ENCODE measurements around the gene TXNDC2.
"Not testable (repeated sequence)": the region's sequence is repeated elsewhere in the genome, so short reads cannot be mapped to it uniquely, and the experiment has no call there.

TXNDC2 gene

DNA sequence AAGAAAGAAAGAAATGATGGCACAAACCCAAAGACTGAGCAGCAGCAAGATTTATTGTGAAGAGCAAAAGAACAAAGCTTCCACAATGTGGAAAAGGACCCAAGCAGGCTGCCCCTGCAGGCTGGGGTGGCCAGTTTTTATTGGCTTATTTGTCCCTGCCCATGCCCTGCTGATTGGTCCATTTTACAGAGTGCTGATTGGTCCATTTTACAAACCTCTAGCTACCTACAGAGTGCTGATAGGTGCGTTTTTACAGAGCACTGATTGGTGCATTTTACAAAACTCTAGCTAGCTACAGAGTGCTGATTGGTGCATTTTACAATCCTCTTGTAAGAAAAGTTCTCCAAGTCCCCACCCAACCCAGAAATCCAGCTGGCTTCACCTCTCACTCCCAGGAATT is 26.5 kb downstream of the TXNDC2 start:
- peaks cover 18% of the 10 kb centered on the region for H3K4me1 Mint-ChIP-seq
- not testable (repeated sequence) for DNase-seq (ENCODE audit: low spot score in 2 of 2)

DNA sequence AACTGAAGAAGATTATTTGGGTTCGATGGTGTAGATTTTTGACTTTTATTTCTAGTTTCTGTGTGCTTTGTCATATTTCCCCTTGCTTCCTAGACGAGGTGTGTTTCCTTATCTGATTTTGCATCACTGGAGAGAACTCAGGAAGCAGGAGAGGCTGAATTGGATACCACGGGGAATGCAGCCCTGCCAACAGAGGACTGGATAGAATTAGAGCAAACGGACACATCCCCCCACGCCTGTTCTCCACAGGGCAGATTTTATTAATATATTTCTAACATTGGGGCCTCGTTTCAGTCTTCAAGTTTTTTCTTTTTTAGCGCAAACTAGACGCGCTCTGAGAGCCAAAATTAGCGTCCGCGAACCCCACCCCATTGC is 27.4 kb downstream of the TXNDC2 start:
- Mint-ChIP-seq H3K27ac (ENCODE audit: low read depth) (peak overlapping the region; percentile 89), H3K4me1 (peaks cover 18% of the 10 kb centered on the region), H3K36me3 (ENCODE audit: insufficient read depth) (peaks cover 7% of the 10 kb centered on the region), H3K27me3 (peaks cover 20% of the 10 kb centered on the region), H3K9me3 (no peaks in the 10 kb centered on the region), H3K4me3 (peak overlapping the region; percentile 82)
- ATAC-seq (replicated peaks; ENCODE audit: extremely low read depth, poor library complexity, severe bottlenecking) = no peak
- DNase-seq (ENCODE audit: low spot score in 2 of 2) = no peak

More for the DNA sequence above, 26.5 kb downstream of the TXNDC2 start:
- H3K4me3 Mint-ChIP-seq; H3K36me3 Mint-ChIP-seq (ENCODE audit: insufficient read depth); H3K9me3 Mint-ChIP-seq; H3K27ac Mint-ChIP-seq (ENCODE audit: low read depth); ATAC-seq (replicated peaks; ENCODE audit: extremely low read depth, poor library complexity, severe bottlenecking): not testable (repeated sequence)
- peaks cover 28% of the 10 kb centered on the region for H3K27me3 Mint-ChIP-seq

DNA sequence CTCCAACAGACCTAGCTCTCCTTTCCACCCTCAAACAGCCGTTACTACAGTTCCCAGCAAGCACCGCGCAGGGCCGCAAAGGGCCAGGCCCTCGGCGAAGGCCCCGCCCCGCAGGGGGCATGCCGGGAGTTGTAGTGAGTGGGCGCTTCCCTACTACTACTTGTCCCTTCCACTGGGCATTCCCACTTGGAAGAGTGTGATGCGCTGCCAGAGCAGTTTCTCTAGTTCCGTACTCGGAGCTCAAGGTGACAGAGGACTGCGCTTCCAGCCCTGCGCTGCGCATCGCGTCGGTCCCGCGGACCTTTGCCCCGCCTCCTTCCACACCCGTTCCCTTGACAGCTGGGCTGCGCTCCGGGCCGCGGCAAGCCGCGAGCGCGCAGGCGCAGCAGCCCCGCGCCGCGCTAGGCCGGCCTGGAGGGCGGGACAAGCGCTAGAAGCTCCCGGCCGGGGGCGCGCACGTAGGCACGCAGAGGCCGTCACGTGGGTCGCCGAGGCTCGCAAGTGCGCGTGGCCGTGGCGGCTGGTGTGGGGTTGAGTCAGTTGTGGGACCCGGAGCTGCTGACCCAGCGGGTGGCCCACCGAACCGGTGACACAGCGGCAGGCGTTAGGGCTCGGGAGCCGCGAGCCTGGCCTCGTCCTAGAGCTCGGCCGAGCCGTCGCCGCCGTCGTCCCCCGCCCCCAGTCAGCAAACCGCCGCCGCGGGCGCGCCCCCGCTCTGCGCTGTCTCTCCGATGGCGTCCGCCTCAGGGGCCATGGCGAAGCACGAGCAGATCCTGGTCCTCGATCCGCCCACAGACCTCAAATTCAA is 28.0 kb downstream of the TXNDC2 start, which contains the start of gene VAPA:
Gene VAPA (plus strand): TSS at position 491 of the 808 bp plus-strand sequence. CDS start 241 bp downstream, at position 732.
- ATAC-seq (replicated peaks; ENCODE audit: extremely low read depth, poor library complexity, severe bottlenecking) = peak; percentile 80
- H3K4me3 Mint-ChIP-seq = peak within 1 kb of the TSS; percentile 82
- H3K27me3 Mint-ChIP-seq = peaks cover 14% of the 10 kb centered on the region
- H3K36me3 Mint-ChIP-seq (ENCODE audit: insufficient read depth) = peaks cover 7% of the 10 kb centered on the region
- H3K9me3 Mint-ChIP-seq = no peaks in the 10 kb centered on the region
- peak; percentile 89 for DNase-seq (ENCODE audit: low spot score in 2 of 2)
- H3K4me1 Mint-ChIP-seq = peaks cover 18% of the 10 kb centered on the region
- peak within 1 kb of the TSS; percentile 89 for H3K27ac Mint-ChIP-seq (ENCODE audit: low read depth)

DNA sequence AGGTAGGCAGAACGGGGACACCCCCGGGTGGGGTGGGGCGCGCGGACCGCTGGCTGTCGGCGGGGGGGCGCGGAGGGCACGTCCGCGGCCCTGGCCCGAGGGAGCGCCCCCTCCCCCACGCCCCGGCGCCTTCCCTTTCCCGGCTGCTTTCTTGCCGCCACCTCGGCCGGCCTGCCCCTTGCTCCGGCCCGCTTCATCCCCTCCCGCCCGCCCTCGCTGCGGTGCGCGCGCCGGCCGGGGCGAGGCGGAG is 28.5 kb downstream of the TXNDC2 start:
- H3K27me3 Mint-ChIP-seq = peaks cover 8% of the 10 kb centered on the region
- H3K27ac Mint-ChIP-seq (ENCODE audit: low read depth) = peak overlapping the region; percentile 89
- no peak for ATAC-seq (replicated peaks; ENCODE audit: extremely low read depth, poor library complexity, severe bottlenecking)
- H3K9me3 Mint-ChIP-seq = no peaks in the 10 kb centered on the region
- no peak for DNase-seq (ENCODE audit: low spot score in 2 of 2)
- H3K4me1 Mint-ChIP-seq = peaks cover 18% of the 10 kb centered on the region
- H3K4me3 Mint-ChIP-seq = peak overlapping the region; percentile 82
- peaks cover 7% of the 10 kb centered on the region for H3K36me3 Mint-ChIP-seq (ENCODE audit: insufficient read depth)

DNA sequence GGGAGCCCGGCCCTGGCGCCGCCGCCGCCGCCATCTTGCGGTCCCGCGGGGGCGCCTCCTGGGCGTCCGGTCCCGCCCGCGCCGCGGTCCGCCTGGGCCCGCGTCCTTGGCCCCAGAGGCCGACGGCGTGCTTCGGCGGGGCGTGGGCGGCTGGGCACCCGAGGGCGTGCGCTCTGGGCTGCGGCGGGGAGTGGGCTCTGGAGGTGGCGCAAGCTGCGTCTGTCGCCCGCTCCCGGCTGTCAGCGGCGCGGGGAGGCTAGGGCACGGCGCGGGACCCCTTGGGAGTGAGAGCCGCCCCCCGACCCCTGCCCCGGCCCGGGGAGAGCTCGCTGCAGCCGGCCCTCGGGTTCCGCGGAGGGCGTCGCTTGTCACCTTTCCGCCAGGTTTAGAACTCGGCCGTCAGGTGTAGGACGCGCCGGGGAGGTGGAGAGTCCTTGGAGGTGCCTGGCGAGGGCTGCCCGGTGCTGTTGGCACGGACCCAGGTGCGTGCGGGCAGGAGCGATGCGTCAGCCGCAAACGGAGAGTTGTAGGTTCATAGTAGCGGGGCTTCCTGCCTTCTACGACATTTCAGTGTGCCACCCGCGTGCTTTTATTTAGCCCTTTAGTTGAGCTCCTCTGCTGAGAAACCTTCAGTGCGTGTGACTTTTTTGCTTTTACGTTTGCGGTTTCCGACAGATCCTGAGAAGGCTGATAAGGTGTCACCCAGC is 29.0 kb downstream of the TXNDC2 start:
- Mint-ChIP-seq H3K9me3 (no peaks in the 10 kb centered on the region), H3K27ac (ENCODE audit: low read depth) (peak overlapping the region; percentile 80), H3K27me3 (peaks cover 4% of the 10 kb centered on the region), H3K4me3 (peak overlapping the region; percentile 82), H3K36me3 (ENCODE audit: insufficient read depth) (peaks cover 7% of the 10 kb centered on the region), H3K4me1 (peaks cover 18% of the 10 kb centered on the region)
- DNase-seq (ENCODE audit: low spot score in 2 of 2) (peak; percentile 58 to 66), ATAC-seq (replicated peaks; ENCODE audit: extremely low read depth, poor library complexity, severe bottlenecking) (peak; percentile 33)

DNA sequence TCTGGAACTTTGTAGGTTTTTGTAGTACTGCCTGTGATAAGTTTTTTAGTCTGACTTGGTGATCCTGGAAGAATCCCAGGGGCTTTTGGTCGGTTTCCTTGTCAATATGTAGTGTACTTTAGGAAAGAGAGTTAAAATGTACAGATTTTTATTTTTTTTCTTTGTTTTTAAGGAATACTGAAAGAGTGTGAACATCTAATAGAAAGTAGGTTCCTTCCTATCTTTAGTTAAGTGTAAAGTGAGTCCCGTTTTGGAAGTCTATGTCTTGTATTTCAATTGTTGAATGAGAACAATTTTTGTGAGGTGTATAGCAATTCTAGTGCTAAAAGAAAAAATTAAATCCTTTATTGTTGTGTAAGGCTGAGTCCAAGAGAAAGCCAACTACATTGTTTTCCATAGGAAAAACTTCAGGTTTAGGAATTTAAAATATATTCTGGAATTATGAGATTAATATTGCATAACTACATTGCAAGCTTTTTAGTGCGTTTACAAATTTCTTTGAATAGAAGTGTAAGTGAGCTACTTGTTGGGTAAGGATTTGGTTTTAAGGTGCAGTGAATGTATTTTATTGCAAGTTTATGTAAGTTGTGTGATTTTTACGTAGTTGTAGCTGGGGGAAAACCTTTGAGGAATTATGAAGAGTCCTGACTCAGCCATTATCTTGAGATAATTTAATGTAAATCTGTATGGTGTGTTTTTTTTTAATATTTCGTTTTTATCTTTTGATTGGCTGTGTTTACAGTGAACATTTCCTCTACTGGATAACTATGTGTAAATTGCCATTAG is 29.7 kb downstream of the TXNDC2 start:
- H3K4me3 Mint-ChIP-seq = peak overlapping the region; percentile 82
- no peaks in the 10 kb centered on the region for H3K27me3 Mint-ChIP-seq
- H3K4me1 Mint-ChIP-seq = peaks cover 18% of the 10 kb centered on the region
- peak overlapping the region; percentile 80 for H3K27ac Mint-ChIP-seq (ENCODE audit: low read depth)
- ATAC-seq (replicated peaks; ENCODE audit: extremely low read depth, poor library complexity, severe bottlenecking) = no peak
- no peaks in the 10 kb centered on the region for H3K9me3 Mint-ChIP-seq
- peaks cover 7% of the 10 kb centered on the region for H3K36me3 Mint-ChIP-seq (ENCODE audit: insufficient read depth)
- no peak for DNase-seq (ENCODE audit: low spot score in 2 of 2)

DNA sequence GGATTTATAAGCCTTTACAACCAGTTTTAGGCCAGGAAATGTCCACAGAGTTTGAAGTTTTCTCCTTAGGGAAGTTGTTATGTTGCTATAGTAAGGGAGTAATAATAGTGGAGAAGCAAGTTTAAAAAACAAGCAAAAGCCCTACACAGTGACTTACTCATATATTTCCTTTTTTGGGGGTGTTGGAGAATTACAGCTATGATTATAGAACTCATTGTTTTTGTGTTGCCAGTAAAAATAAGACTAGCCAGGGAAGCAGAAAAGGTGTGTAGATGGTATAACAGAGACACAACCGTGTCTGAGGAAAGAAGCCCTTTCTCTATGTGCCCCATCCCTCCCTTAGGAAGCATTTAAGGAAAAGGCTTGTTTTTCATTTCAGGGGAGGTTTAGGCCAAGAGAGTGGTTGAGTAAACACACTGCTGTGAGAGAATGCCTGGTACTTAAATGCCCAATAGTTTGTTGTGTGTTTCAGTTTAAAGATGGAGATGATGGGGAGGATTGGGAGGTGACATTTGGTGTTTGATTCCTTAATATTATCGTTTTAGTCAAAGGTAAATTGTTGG is 30.4 kb downstream of the TXNDC2 start:
- Mint-ChIP-seq H3K4me3 (peak overlapping the region; percentile 82), H3K4me1 (peaks cover 18% of the 10 kb centered on the region), H3K27me3 (no peaks in the 10 kb centered on the region), H3K9me3 (no peaks in the 10 kb centered on the region), H3K27ac (ENCODE audit: low read depth) (peak overlapping the region; percentile 80), H3K36me3 (ENCODE audit: insufficient read depth) (peaks cover 7% of the 10 kb centered on the region)
- ATAC-seq (replicated peaks; ENCODE audit: extremely low read depth, poor library complexity, severe bottlenecking) (no peak), DNase-seq (ENCODE audit: low spot score in 2 of 2) (no peak)

DNA sequence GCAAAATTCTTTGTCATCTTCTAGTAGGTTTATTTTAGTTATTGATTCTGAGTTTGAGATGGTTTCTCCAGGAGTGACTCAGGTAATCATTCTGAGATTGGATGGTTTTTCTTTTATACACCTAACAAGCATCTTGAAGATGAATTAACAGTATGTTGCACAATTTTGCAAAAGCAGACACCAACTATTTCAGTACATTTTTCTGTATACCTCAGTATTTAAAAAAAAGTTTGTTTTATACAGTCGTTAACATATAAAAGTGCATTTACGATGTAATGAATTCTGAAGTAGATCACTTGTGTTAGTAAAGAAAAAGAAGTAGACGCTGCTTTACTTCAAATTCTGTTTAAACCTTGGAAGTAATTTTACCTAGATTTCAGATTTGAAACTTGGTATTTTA is 31.0 kb downstream of the TXNDC2 start:
- peaks cover 7% of the 10 kb centered on the region for H3K36me3 Mint-ChIP-seq (ENCODE audit: insufficient read depth)
- H3K4me1 Mint-ChIP-seq = peaks cover 18% of the 10 kb centered on the region
- ATAC-seq (replicated peaks; ENCODE audit: extremely low read depth, poor library complexity, severe bottlenecking) (no peak), DNase-seq (ENCODE audit: low spot score in 2 of 2) (no peak)
- no peaks in the 10 kb centered on the region for H3K9me3 Mint-ChIP-seq
- no peak overlapping the region for H3K27ac Mint-ChIP-seq (ENCODE audit: low read depth)
- H3K27me3 Mint-ChIP-seq = no peaks in the 10 kb centered on the region
- peak overlapping the region; percentile 82 for H3K4me3 Mint-ChIP-seq

DNA sequence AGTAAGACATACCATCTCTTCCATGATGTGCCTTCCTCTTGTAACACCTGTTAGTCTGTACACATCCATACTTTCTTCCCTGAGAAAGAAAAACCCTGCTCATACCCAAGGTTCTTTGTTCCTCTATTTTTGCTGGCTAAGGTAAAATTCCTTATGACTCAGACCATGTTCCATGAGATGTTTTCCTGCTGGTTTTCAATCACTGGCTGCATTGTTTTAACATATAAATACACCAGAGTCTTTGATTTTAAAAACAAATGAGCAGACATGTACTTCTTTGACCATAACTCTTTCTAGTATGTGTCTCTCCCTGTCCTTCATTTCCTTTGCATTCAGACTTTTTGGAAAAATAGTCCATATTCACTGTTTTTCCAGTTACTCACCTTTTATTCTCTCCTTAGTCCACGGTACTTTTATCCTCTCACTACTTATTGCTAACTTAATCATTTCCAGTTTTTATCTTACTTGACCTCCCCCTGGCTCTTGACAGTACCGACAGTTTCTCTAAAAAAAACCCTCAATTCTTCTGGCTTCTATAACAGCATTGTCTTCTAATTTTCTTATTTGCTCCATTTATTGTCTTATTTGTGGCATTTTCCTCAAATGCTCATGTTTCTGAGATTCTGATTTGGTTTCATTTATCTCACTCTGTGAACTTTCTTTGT is 32.4 kb downstream of the TXNDC2 start:
- Mint-ChIP-seq H3K27ac (ENCODE audit: low read depth) (no peak overlapping the region), H3K4me1 (peaks cover 25% of the 10 kb centered on the region), H3K9me3 (no peaks in the 10 kb centered on the region), H3K27me3 (no peaks in the 10 kb centered on the region), H3K36me3 (ENCODE audit: insufficient read depth) (peaks cover 7% of the 10 kb centered on the region), H3K4me3 (no peak overlapping the region)
- DNase-seq (ENCODE audit: low spot score in 2 of 2) = no peak
- ATAC-seq (replicated peaks; ENCODE audit: extremely low read depth, poor library complexity, severe bottlenecking) = no peak

DNA sequence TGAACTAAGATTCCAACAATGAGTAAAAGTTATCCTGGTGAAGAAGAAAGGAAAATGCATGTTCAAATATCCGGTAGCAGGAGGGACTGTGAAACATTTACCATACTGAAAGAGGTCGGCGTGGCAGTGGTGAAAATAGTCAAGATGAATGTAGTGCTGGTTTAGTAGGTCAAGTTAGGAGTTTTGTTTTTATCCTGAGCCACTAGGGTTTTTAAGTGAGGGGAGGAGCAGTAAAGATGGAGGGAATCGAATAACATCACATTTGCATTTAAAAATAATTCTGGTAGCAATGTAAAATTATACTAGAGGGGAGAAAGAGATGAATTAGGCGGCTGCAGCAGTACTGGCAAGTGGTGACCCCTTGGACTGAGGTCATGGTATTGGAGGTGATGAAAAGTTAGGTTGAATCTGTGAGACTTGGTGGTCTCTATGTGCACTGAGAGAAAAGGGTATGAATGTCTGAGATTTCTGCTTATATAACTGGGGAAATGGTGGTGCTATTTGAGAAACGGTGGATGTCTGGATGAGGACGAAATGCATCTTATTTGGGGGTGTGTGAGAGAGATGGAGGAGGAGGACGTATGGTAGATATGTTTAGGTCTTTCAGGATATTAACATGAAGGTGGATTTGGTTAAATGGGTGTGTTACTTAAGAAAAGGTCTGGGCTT is 33.9 kb downstream of the TXNDC2 start:
- Mint-ChIP-seq H3K27ac (ENCODE audit: low read depth) (no peak overlapping the region), H3K27me3 (no peaks in the 10 kb centered on the region), H3K36me3 (ENCODE audit: insufficient read depth) (peaks cover 7% of the 10 kb centered on the region), H3K9me3 (no peaks in the 10 kb centered on the region), H3K4me1 (peaks cover 31% of the 10 kb centered on the region), H3K4me3 (no peak overlapping the region)
- ATAC-seq (replicated peaks; ENCODE audit: extremely low read depth, poor library complexity, severe bottlenecking) (no peak), DNase-seq (ENCODE audit: low spot score in 2 of 2) (no peak)

DNA sequence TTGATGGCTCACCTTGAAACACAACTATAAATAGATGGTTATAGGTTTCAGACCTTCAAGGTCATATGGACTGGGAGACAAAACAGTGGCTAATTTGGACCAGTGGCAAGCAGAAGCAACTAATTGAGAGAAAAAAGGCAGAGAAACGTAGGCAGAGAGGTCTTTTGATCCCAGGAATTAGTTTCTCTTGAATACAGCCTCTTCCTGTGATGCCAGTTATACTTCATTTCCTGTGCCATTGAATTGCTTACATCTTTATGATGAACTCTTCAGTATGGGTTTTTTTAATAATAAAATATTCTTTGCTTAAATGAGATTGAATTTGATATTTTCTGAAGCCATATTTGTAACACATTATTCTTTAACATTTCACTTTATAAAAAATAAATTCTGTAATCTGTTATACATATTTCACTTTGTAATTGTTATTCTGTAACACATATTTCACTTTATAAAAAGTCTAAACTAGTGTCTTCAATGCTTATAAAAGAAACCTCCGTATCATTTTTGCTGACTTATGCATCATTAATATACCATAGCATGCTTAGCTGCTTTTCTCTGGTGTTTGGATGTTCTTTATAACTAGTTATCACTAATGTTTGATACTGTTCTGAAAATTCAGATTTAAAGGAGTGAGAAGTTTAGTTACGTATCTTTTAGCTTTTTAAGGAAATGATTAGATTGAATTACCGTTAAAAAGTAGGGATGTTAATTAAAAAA is 37.0 kb downstream of the TXNDC2 start:
- Mint-ChIP-seq H3K27ac (ENCODE audit: low read depth) (no peak overlapping the region), H3K9me3 (no peaks in the 10 kb centered on the region), H3K36me3 (ENCODE audit: insufficient read depth) (no peaks in the 10 kb centered on the region), H3K27me3 (no peaks in the 10 kb centered on the region), H3K4me3 (no peak overlapping the region), H3K4me1 (peaks cover 33% of the 10 kb centered on the region)
- no peak for ATAC-seq (replicated peaks; ENCODE audit: extremely low read depth, poor library complexity, severe bottlenecking)
- DNase-seq (ENCODE audit: low spot score in 2 of 2) = no peak
